EH (cell line): ENCODE results near the gene HIRIP3.
"Not testable (repeated sequence)": the region's sequence is repeated elsewhere in the genome, so short reads cannot be mapped to it uniquely, and the experiment has no call there.

Experiments used
- DNase-seq: peaks from one replicate; pipeline ENCODE4 v3.0.0-alpha.2; 2015; ENCODE audit warnings: low read depth

The HIRIP3 gene

DNA sequence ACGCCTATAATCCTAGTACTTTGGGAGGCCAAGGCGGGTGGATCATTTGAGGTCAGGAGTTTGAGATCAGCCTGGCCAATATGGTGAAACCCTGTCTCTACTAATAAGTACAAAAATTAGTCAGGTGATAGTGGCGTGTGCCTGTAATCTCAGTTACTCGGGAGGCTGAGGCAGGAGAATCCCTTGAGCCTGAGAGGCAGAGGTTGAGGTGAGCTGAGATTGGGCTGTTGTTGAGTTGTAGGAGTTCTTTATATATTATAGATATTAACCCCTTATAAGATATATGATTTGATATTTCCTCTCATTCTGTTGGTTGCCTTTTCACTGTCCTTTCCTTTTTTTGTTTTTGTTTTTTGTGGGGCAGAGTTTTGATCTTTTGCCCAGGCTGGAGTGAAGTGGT lies 35.6 kb downstream of the HIRIP3 start:
- DNase-seq, result not testable (repeated sequence)

DNA sequence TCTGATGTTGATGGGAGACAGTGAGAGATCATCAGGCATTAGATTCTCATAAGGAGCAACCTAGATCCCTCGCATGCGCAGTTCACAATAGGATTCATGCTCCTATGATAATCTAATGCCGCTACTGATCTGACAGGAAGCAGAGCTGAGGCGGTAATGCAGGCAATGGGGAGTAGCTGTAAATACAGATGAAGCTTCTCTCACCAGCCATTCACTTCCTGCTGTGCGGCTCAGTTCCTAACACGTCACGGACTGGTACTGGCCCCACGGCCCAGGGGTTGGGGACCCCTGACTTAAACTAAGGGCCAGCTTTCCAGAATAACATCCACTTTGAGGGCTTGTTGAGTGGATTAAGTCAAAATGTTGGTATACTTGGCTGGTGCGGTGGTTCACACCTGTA lies 36.1 kb downstream of the HIRIP3 start:
- no peak for DNase-seq

DNA sequence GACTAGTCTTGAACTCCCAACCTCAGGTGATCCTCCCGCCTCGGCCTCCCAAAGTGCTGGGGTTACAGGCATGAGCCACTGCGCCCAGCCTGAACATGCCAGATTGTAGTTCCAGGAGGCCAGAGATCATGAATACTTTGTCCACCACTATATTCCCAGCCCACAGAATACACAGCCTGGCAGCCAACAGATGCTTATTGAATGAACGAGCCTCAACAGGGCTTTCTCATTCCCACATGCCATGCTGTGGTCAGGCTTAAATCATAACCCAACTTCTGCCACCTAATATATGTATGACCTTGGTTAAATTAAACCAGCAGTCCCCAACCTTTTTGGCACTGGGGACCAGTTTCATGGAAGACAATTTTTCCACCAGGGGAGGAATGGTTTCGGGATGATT lies 36.7 kb downstream of the HIRIP3 start:
- no peak for DNase-seq

DNA sequence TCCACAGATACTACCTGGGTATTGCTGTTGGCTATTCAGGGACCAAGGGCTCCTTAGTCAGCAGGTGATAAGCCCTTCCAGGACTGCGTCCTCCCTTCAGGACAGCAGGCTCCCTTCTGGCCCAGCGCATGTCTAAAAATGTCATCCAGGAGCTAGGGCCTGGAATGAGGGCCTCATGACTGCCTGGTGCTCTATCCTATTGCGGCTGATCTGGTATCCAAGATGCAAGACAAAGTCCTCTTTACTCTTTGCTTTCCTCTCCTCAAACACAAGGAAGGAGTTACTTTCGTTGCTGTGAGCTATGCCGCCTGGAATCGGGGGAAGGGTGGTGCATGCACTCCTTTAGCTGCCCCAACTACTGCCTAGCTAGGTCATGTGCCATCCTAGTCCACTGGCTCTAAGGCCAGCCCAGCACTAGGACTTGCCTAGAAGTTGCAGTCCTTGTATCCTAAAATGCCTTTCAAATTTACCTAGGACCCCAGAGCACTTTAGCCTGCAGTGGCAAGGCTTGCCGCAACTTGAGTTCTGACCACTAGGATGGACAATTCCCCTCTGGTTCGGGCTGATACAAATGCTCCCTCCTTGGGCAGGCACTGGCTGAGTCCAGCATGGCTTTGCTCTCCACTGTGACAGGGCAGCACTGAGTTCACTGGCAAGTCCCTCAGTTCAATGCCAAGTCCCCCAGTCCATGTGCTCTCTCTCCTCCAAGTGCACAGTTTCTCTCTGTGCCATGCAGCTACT lies 43.6 kb downstream of the HIRIP3 start:
- DNase-seq, result no peak

DNA sequence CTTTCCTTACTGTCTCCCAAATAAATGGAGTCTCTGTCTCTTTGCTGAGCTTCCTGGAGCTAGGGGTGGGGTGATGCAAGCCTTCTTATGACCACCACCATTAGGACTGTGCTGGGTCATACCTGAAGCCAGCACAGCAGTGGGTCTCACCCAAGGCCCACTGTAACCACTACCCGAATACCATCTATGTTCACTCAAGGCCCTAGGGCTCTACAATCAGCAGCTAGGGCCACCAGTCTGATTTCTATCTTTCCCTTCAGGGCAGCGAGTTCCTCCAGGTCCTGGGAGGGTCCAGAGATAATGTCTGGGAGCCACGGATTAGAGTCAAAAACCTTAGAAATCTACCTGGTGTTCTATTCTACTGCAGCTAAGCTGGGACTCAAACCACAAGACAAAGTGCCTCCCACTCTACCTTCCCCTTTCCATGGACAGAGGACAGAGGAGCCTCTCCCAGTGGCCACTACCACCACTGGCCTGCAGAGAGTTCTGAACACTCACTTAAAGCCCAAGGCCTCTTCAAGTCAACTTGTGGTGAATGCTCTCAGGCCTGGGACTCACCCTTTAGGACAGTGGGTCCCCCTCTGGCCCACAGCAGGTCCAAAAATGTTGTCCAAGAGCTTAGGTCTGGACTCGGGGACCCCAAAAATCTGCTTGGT lies 44.5 kb downstream of the HIRIP3 start:
- no peak for DNase-seq

DNA sequence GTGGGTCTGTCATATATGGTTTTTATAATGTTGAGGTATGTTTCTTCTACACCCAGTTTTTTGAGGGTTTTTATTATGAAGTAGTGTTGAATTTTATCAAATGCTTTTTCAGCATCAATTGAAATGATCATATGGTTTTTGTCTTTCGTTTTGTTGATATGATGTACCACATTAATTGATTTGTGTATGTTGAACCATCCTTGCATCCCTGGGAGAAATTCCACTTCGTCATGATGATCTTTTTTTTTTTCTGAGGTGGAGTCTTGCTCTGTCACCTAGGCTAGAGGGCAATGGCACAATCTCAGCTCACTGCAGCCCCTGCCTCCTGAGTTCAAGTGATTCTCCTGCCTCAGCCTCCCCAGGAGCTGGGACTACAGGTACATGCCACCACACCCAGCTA lies 47.5 kb downstream of the HIRIP3 start:
- DNase-seq, result no peak

DNA sequence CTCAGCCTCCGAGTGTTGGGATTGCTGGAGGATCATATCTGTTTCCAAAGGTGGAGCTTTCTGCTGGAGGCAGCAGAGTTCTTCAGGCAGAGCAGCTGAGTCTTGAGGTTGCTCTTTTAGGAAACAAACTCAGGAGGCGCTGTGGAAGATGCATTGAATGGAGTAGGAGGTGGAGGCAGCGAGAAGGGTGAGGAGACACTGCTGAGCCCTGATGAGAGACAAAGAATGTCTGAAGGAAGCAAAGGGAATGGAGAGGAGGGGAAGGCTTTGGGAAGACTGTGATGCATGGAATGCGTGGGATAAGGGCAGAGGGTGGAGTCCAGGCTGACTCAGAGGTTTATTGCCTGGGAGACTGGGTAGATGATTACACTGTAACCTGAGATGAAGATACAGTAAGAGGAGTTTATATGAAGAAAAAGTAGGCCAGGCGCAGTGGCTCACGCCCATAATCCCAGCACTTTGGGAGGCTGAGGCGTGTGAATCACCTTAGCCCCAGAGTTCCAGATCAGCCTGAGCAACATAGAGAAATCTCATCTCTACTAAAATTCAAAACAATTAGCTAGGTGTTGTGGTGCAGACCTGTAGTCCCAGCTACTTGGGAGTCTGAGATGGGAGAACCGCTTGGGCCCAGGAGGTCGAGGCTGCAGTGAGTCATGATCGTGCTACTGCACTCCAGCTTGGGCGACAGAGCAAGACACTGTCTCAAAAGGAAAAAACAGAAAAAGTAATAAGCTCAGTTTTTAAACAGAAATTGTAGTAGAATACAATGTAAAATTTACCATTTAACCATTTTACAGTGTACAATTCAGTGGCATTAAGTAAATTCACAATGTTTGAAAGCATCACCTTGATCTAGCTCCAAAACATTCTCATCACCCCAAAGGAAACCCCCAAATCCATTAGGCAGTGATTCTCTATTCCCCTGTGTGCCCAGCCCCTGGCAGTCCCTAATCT lies 51.3 kb downstream of the HIRIP3 start:
- peak; percentile 100 for DNase-seq
